Uterus (tissue), 4 donors: ENCODE results near the gene EXOC3. TPM values are rescaled to one million over a fixed set of nuclear protein-coding genes. Genes with fewer than 3 reads are reported as not detected.
"Not testable (repeated sequence)": the region's sequence is repeated elsewhere in the genome, so short reads cannot be mapped to it uniquely, and the experiment has no call there.

Experiments used
- DNase-seq, 2 donors: peaks; one replicate each; pipeline ENCODE4 v3.0.0-alpha.2; 2019 to 2020
- H3K27ac ChIP-seq, 2 donors: fragments of 200-600 bp; sonication (generic); 1 replicate in 1 of 2; 2 replicates in 1 of 2; pipeline ENCODE4 v1.5.1; 2016 to 2018
- H3K27me3 ChIP-seq, 2 donors: fragments of 200-600 bp; sonication (generic); one replicate each; pipeline ENCODE4 v1.5.1; 2018 to 2019; ENCODE audit warnings: control low read depth in 1 of 2
- H3K36me3 ChIP-seq, 2 donors: fragments of 200-600 bp; sonication (generic); one replicate each; pipeline ENCODE4 v1.5.1; 2019; ENCODE audit warnings: control low read depth in 1 of 2
- H3K4me1 ChIP-seq, 2 donors: fragments of 200-600 bp; sonication (generic); one replicate each; pipeline ENCODE4 v1.5.1; 2018 to 2019; ENCODE audit warnings: control low read depth in 1 of 2
- H3K4me3 ChIP-seq, 2 donors: fragments of 200-600 bp; sonication (generic); 1 replicate in 1 of 2; 2 replicates in 1 of 2; pipeline ENCODE4 v1.5.1; 2018 to 2019; ENCODE audit warnings: mild to moderate bottlenecking in 1 of 2
- H3K9me3 ChIP-seq, 2 donors: fragments of 200-600 bp; sonication (generic); one replicate each; pipeline ENCODE4 v1.5.1; 2019; ENCODE audit warnings: control low read depth in 1 of 2
- POLR2A ChIP-seq, 2 donors: fragments of 450-650 bp; IDR thresholded peaks; one replicate each; pipeline ENCODE4 v1.6.1; 2016; ENCODE audit warnings: antibody characterized with exemption in 2 of 2, mild to moderate bottlenecking in 1 of 2, moderate library complexity in 1 of 2
- intact Hi-C: fragments of 100-400 bp; cut with DNase I; formaldehyde crosslinking; loops from one replicate; pipeline ENCODE4 v1.15.1; 2023; ENCODE audit warnings: low total_unique reads
- total RNA-seq, 4 donors: library from RNA; depleted of rRNA in 3 of 4; stranded (reverse); fragments of >200 nt in 3 of 4; gene quantifications; one replicate each; pipeline versions ENCODE4 v1.1.0 to v1.2.4, GENCODE V29; 2014 to 2023
- TF ChIP-seq, protein P1 (sequence below), 4 experiments: fragments of 200-600 bp in 2 of 4; fragments of 450-650 bp in 2 of 4; sonication (generic) in 2 of 4; IDR thresholded peaks; one replicate each; pipeline ENCODE4 v1.5.1; 2016 to 2019; ENCODE audit warnings: antibody characterized with exemption in 4 of 4, mild to moderate bottlenecking in 2 of 4, moderate library complexity in 1 of 4
- donor health status: DM: yes; HTN: yes; CAD: no.

Gene EXOC3
- total RNA-seq, 4 donors from 2014 or later: 30.6 to 64.4 (median 50.2) TPM

DNA sequence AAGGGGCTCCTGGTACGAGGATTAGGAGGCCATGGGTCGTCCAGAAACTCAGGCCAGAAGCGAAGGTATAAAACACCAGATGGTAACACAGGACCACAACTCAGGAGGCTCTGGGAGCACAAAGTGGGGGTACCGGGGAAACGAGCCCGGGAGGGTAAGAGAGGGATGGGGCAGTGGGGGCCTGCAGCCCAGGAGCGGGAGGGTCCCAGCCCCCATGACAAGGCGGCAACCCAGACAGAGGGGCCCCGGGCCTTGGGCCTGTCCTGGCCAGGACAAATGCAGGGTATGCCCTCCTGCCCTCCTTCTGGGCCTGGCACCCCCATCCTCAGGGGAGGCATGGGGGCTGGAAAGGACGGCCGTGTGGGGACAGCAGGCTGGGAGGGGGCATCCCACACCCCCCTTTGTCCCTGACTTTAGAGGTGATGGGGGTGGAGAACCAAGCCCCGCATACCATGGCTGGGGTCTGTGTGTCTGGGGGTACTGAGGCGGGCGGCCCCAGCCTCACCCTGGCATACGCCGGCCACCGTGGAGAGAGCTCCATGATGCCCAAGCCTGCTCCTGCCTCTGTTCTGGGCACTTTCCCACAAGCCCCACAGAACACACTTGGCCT lies 47.0 kb upstream of the EXOC3 start:
- Histone ChIP-seq H3K27me3 (no peaks in the 10 kb centered on the region), H3K27ac (no peak overlapping the region), H3K9me3 (no peaks in the 10 kb centered on the region), H3K36me3 (no peaks in the 10 kb centered on the region), H3K4me3 (no peak overlapping the region), H3K4me1 (no peaks in the 10 kb centered on the region)
- DNase-seq: no peak
- intact Hi-C loops: no loop called here
- no peak for TF ChIP-seq POLR2A (IDR thresholded peaks at IDR 0.05)
- TF ChIP-seq, protein P1, sequence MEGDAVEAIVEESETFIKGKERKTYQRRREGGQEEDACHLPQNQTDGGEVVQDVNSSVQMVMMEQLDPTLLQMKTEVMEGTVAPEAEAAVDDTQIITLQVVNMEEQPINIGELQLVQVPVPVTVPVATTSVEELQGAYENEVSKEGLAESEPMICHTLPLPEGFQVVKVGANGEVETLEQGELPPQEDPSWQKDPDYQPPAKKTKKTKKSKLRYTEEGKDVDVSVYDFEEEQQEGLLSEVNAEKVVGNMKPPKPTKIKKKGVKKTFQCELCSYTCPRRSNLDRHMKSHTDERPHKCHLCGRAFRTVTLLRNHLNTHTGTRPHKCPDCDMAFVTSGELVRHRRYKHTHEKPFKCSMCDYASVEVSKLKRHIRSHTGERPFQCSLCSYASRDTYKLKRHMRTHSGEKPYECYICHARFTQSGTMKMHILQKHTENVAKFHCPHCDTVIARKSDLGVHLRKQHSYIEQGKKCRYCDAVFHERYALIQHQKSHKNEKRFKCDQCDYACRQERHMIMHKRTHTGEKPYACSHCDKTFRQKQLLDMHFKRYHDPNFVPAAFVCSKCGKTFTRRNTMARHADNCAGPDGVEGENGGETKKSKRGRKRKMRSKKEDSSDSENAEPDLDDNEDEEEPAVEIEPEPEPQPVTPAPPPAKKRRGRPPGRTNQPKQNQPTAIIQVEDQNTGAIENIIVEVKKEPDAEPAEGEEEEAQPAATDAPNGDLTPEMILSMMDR (IDR thresholded peaks at IDR 0.05): no peak

DNA sequence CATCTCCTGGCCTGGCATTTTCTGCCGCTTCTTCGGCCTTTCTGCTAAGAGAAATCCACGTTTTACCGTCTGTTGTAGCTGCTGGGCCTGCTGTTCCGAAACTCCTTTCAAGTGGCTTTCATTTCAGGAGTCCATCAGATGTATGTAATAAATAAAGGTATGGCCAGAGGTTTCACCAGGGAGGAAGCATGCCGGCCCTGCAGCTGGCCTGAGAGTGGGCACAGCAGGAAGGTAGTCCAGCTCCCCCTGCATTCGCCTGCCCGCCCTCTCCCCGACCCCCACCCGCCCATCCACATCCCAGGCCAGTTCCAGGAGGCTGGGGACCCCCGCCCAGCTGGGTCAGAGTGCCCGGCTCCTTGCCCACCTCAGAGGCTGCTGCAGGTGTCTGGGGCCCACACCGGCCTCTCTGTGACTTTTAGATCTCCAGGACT lies 46.4 kb upstream of the EXOC3 start:
- no peak overlapping the region for H3K4me3 ChIP-seq
- no peak for DNase-seq
- TF ChIP-seq, protein P1 (IDR thresholded peaks at IDR 0.05): no peak
- TF ChIP-seq POLR2A (IDR thresholded peaks at IDR 0.05): no peak
- H3K36me3 ChIP-seq: no peaks in the 10 kb centered on the region
- H3K9me3 ChIP-seq: no peaks in the 10 kb centered on the region
- intact Hi-C loops: no loop called here
- H3K27ac ChIP-seq: no peak overlapping the region
- no peaks in the 10 kb centered on the region for H3K4me1 ChIP-seq
- no peaks in the 10 kb centered on the region for H3K27me3 ChIP-seq

DNA sequence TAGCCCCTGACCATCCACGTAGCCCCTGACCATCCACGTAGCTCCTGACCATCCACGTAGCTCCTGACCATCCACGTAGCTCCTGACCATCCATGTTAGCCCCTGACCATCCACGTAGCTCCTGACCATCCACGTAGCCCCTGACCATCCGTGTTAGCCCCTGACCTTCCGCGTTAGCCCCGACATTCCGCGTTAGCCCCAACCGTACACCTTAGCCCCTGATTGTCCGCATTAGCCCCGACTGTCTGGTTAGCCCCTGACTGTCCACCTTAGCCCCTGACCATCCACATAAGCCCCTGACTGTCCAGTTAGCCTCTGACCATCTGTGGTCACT lies 44.9 kb upstream of the EXOC3 start:
- intact Hi-C loops, H3K27ac ChIP-seq, DNase-seq, H3K27me3 ChIP-seq, H3K9me3 ChIP-seq, H3K4me3 ChIP-seq, H3K36me3 ChIP-seq, H3K4me1 ChIP-seq: not testable (repeated sequence)

DNA sequence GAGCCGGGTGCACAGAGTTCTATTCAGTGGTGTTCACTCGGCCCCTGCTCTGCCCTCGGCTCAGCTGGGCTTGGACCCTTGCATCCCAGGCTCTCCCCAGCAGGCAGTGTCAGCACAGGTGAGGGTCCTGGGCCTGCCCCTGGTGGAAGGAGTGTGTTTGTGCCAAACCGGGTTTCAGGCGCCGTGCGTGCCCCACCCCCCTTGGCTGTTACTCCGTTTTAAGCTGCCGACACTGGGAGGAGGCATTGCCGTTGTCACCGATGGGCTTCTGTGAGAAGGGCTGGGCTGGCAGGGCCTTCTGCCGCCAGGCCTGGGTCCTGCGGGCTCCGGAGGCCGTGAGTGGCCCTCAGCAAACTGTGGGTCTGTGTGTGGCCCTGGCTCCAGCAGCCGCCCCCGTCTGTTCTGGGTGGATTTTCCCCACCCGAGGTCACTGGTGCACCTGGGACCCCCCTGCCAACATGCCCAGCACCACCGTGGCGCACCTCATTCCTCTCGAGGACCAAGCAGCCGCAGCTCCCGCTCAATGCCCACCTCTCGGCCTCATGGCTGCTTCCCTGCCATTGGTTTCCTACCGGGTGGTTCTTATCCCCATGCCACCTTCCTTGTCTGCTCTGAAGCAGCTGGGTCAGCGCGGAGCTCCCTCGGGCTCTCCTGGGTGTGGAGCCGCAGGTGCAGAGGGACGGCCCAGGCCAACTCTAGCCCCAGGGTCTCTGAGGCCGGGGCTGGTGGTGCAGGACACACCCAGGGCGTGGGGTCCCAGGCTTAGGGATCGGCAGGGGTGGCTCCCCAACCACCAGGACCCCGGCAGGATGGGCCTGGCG lies 44.3 kb upstream of the EXOC3 start:
- Histone ChIP-seq H3K4me3 (no peak overlapping the region), H3K4me1 (no peaks in the 10 kb centered on the region), H3K27me3 (no peaks in the 10 kb centered on the region), H3K36me3 (no peaks in the 10 kb centered on the region), H3K27ac (no peak overlapping the region), H3K9me3 (no peaks in the 10 kb centered on the region)
- intact Hi-C loops: no loop called here
- TF ChIP-seq, protein P1 (IDR thresholded peaks at IDR 0.05): no peak
- no peak for TF ChIP-seq POLR2A (IDR thresholded peaks at IDR 0.05)
- no peak for DNase-seq

DNA sequence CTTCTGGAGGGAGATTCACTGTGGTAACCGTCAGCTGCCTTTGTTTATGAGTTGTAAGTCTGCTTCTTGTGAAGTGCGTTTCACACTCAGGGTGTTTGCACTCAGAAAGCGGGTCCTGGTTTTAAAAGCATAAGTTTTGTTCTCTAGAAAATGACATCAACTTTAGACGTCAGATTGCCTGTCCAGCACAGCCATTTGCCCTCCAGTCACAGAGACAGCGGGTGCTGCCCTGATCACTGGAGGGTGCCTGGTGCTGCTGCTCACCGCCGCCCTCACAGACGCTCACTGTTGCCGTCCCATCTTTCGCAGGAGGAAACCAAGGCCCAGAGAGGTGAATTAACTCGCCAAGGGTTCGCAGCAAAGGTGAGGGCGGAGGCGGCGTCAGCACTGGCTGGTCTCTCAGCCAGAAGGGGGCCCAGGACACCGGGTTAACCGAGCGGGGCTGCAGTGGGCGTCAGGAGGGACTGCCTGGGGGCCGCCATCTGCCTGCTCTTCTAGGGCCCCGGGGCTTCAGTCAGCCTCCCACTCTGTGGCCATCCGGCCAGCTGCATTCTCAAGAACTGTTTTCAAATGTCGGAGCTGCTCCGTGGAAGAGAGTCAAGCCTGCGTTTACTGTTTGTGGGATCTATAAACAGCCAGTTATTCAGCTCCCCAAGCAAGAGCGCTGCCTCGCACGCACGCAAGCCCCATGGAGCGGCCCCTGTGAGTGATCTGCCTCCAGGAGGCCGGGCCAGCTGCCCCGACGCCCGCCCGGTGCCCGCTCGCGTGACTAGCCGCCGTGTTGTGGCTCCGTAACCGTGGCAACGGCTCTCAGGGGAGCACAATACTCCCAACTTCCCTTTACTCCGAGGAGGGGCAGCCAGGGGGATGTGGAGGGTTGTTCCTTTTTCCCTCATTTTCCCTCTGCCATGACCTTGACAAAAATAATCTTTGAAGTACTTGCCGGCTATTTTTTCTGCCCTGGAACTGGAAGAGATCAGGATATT lies 43.4 kb upstream of the EXOC3 start:
- Histone ChIP-seq H3K9me3 (no peaks in the 10 kb centered on the region), H3K4me3 (peak overlapping the region in 1 of 2 donors; percentile 8), H3K27me3 (no peaks in the 10 kb centered on the region), H3K36me3 (no peaks in the 10 kb centered on the region), H3K27ac (peak overlapping the region in 1 of 2 donors; percentile 73), H3K4me1 (no peaks in the 10 kb centered on the region)
- TF ChIP-seq, protein P1 (IDR thresholded peaks at IDR 0.05): no peak
- TF ChIP-seq POLR2A (IDR thresholded peaks at IDR 0.05): no peak
- intact Hi-C loops: no loop called here
- peak; percentile 65 to 79 for DNase-seq
